SU-DHL-6 (cell line): Measurements from ENCODE around the gene UGGT2.

Source experiments
- H2AFZ ChIP-seq: fragments of 200-600 bp; sonication (generic); 2 replicates; pipeline ENCODE4 v1.6.1; 2014; ENCODE audit warnings: low read depth, mild to moderate bottlenecking, moderate library complexity, mixed read lengths, antibody characterized with exemption, low read length; ENCODE audit not compliant: severe bottlenecking
- H3F3A ChIP-seq: fragments of 200-600 bp; shearing (Covaris generic); 2 replicates; pipeline ENCODE4 v1.6.0; 2016; ENCODE audit warnings: antibody characterized with exemption, mild to moderate bottlenecking; ENCODE audit not compliant: insufficient read depth
- H3K27ac ChIP-seq: fragments of 200-600 bp; sonication (generic); 2 replicates; pipeline ENCODE4 v1.5.1; 2016; ENCODE audit warnings: low read depth, mild to moderate bottlenecking, low read length, moderate library complexity, mixed read lengths
- H3K27me3 ChIP-seq: fragments of 200-600 bp; sonication (generic), shearing (Covaris generic); 2 replicates; pipeline ENCODE4 v1.6.0; 2014; ENCODE audit warnings: mild to moderate bottlenecking, low read length
- H3K36me3 ChIP-seq: fragments of 200-600 bp; sonication (generic); 2 replicates; pipeline ENCODE4 v1.6.1; 2014; ENCODE audit warnings: mild to moderate bottlenecking, low read length, mixed read lengths
- H3K4me2 ChIP-seq: fragments of 300-600, 200-600 bp; shearing (Covaris generic), sonication (generic); 2 replicates; pipeline ENCODE4 v1.6.0; 2014; ENCODE audit warnings: low read length, low read depth, mild to moderate bottlenecking; ENCODE audit not compliant: poor library complexity, severe bottlenecking
- H3K4me3 ChIP-seq: fragments of 200-600 bp; sonication (generic); 2 replicates; pipeline ENCODE4 v1.5.1; 2014; ENCODE audit warnings: antibody characterized with exemption, low read length, mild to moderate bottlenecking, mixed read lengths; ENCODE audit not compliant: insufficient read depth, poor library complexity, severe bottlenecking
- H3K79me2 ChIP-seq: fragments of 200-600 bp; sonication (generic); 2 replicates; pipeline ENCODE4 v1.6.1; 2014; ENCODE audit warnings: mild to moderate bottlenecking, low read length, moderate library complexity; ENCODE audit not compliant: insufficient read depth
- H3K9ac ChIP-seq: fragments of 200-600 bp; sonication (generic); 2 replicates; pipeline ENCODE4 v1.7.0; 2014; ENCODE audit warnings: mild to moderate bottlenecking, low read length
- H3K9me2 ChIP-seq: fragments of 200-600 bp; sonication (generic); replicated peaks from 2 replicates; pipeline ENCODE4 v1.6.1; 2014; ENCODE audit warnings: low read length; ENCODE audit not compliant: insufficient read depth
- H3K9me3 ChIP-seq: fragments of 200-600 bp; sonication (generic); 2 replicates; pipeline ENCODE4 v1.6.1; 2014; ENCODE audit warnings: low read length, mixed read lengths; ENCODE audit not compliant: insufficient read depth
- H4K20me1 ChIP-seq: fragments of 200-600 bp; sonication (generic); 2 replicates; pipeline ENCODE4 v1.6.1; 2014; ENCODE audit warnings: low read depth, mild to moderate bottlenecking, antibody characterized with exemption, low read length, moderate library complexity, mixed read lengths
- CTCF ChIP-seq: fragments of 200-600 bp; sonication (generic); IDR thresholded peaks from one replicate; pipeline ENCODE4 v1.5.1; 2017; ENCODE audit warnings: antibody characterized with exemption, mild to moderate bottlenecking, low read length, moderate library complexity; ENCODE audit not compliant: insufficient read depth, poor library complexity, severe bottlenecking
- EZH2phosphoT487 ChIP-seq: fragments of 200-600 bp; sonication (generic), shearing (Covaris generic); conservative IDR thresholded peaks from 2 replicates; pipeline ENCODE4 v1.6.1; 2018; ENCODE audit warnings: mild to moderate bottlenecking, antibody characterized with exemption, low read length, moderate library complexity, mixed read lengths

Gene UGGT2

GRCh38 chr13:96032717-96033116 lies 20.5 kb downstream of the UGGT2 start:
- H2AFZ ChIP-seq, result no peak overlapping the region
- H3K9me2 ChIP-seq, result no peaks in the 10 kb centered on the region
- H3K27me3 ChIP-seq, result no peaks in the 10 kb centered on the region
- no peaks in the 10 kb centered on the region for H3K36me3 ChIP-seq
- TF ChIP-seq EZH2phosphoT487 (no peak), CTCF (no peak)
- no peak overlapping the region for H3K9ac ChIP-seq
- H3K9me3 ChIP-seq, result peaks cover 11% of the 10 kb centered on the region; the same call in 1 of the 2 replicates
- H4K20me1 ChIP-seq, result no peaks in the 10 kb centered on the region
- H3K79me2 ChIP-seq, result peaks cover 26% of the 10 kb centered on the region; the same call in 1 of the 2 replicates
- H3K4me2 ChIP-seq, result no peak overlapping the region
- no peak overlapping the region for H3K4me3 ChIP-seq
- no peaks in the 10 kb centered on the region for H3F3A ChIP-seq
- H3K27ac ChIP-seq, result no peak overlapping the region

- H3K36me3 ChIP-seq, result no peaks in the 10 kb centered on the region
- H3K79me2 ChIP-seq, result peaks cover 8% of the 10 kb centered on the region; the same call in 1 of the 2 replicates
- no peak for TF ChIP-seq CTCF
- no peak for TF ChIP-seq EZH2phosphoT487
- no peaks in the 10 kb centered on the region for H4K20me1 ChIP-seq
- no peak overlapping the region for H3K4me3 ChIP-seq
- H3K27me3 ChIP-seq, result no peaks in the 10 kb centered on the region
- H3K4me2 ChIP-seq, result no peak overlapping the region
- no peaks in the 10 kb centered on the region for H3F3A ChIP-seq
- no peaks in the 10 kb centered on the region for H3K9me2 ChIP-seq
- H3K9me3 ChIP-seq, result peaks cover 3% of the 10 kb centered on the region; the same call in 1 of the 2 replicates
- H2AFZ ChIP-seq, result no peak overlapping the region
- H3K27ac ChIP-seq, result no peak overlapping the region
- no peak overlapping the region for H3K9ac ChIP-seq
Measured at GRCh38 chr13:96029002-96029401, 24.2 kb downstream of the UGGT2 start.

GRCh38 chr13:96027496-96027895 lies 25.7 kb downstream of the UGGT2 start:
- Histone ChIP-seq H3F3A (no peaks in the 10 kb centered on the region), H3K27ac (no peak overlapping the region), H3K27me3 (no peaks in the 10 kb centered on the region), H3K4me3 (no peak overlapping the region), H3K79me2 (peaks cover 2% of the 10 kb centered on the region; the same call in 1 of the 2 replicates), H2AFZ (no peak overlapping the region), H3K36me3 (peaks cover 3% of the 10 kb centered on the region; the same call in 1 of the 2 replicates), H3K4me2 (no peak overlapping the region), H3K9me2 (no peaks in the 10 kb centered on the region), H4K20me1 (no peaks in the 10 kb centered on the region), H3K9me3 (no peaks in the 10 kb centered on the region), H3K9ac (no peak overlapping the region)
- TF ChIP-seq CTCF (no peak), EZH2phosphoT487 (no peak)
